Stimulated activated CD8-positive, alpha-beta memory T cell treated with anti-CD3 and anti-CD28 coated beads, Interleukin-7, amount 100 ng/mL, for 48 hours (primary cell): Measurements from ENCODE around the gene RBM39.
"Not testable (repeated sequence)": the region's sequence is repeated elsewhere in the genome, so short reads cannot be mapped to it uniquely, and the experiment has no call there.

ENCODE experiments used
- DNase-seq, 2 donors: peaks; one replicate each; pipeline ENCODE4 v3.0.0-alpha.2; 2020; ENCODE audit warnings: low read depth in 1 of 2; ENCODE audit errors: extremely low read depth in 1 of 2

The RBM39 gene

DNA sequence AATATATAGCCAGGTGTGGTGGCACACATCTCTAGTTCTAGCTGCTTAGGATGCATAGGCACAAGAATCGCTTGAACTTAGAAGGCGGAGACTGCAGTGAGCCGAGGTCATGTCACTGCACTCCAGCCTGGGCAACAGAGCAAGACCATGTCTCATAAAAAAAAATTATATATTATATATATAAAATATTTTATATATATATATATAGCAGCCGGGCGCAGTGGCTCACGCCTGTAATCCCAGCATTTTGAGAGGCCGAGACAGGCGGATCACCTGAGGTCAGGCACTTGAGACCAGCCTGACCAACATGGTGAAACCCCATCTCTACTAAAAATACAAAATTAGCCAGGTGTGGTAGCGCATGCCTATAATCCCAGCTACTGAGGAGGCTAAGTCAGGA is 56.7 kb downstream of the RBM39 start:
- DNase-seq: not testable (repeated sequence)

DNA sequence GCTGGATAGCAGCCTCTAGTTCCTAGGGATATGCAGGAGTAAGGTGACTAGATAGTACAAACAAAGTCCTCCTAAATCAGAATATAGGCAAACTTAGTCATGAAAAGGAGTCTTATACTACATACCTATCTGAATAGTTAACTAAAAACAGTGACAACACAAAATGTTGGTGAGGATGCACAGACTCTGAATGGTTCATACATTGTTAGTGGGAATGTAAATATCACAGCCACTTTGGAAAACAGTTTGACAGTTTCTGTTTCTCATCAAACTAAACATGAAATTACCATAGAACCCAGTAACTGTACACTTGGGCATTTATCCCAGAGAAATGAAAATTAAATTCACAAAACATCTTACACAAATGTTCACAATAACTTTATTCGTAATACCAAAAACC is 60.1 kb downstream of the RBM39 start:
- DNase-seq: no peak

GRCh38 chr20:35680452-35681183 is 61.4 kb downstream of the RBM39 start:
- DNase-seq: no peak

GRCh38 chr20:35674921-35675320 is 67.1 kb downstream of the RBM39 start:
- DNase-seq: no peak

GRCh38 chr20:35673884-35674283 is 68.2 kb downstream of the RBM39 start:
- DNase-seq: no peak

- DNase-seq: no peak
Measured at GRCh38 chr20:35669681-35670080, 72.4 kb downstream of the RBM39 start.

DNA sequence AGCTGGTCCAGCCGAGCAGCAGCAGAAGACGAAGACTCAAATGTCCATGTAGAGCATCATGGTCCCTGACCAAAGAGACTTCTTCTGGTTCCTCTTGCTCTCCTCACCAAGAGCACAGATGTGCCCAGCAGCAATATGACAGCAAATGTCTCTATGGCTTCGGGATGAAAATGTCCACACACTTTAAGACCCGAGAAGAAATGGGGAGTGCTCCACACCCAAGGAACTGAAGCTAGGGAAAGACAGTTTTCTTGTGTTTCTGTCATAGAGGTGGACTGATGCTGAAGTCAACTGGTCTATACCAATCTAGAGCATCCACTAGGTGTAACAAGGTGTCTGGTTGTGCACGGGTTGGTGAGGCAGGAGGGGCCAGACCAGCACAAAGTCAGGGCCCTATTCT is 72.8 kb downstream of the RBM39 start:
- DNase-seq: no peak

- DNase-seq: no peak
Measured at GRCh38 chr20:35665949-35666288, 76.1 kb downstream of the RBM39 start.

- peak; percentile 85 to 86 for DNase-seq
Measured at GRCh38 chr20:35664466-35665206, 77.4 kb downstream of the RBM39 start, which contains the start of the genes CPNE1 and RBM12. Gene CPNE1 (minus strand): TSS chr20:35664900. CDS start chr20:35632923, 31,977 bp downstream. Gene RBM12 (minus strand): TSS chr20:35664900. CDS start chr20:35655322, 9,578 bp downstream.

- peak; percentile 27 to 36 for DNase-seq
Measured at GRCh38 chr20:35663516-35664465, 78.3 kb downstream of the RBM39 start.

DNA sequence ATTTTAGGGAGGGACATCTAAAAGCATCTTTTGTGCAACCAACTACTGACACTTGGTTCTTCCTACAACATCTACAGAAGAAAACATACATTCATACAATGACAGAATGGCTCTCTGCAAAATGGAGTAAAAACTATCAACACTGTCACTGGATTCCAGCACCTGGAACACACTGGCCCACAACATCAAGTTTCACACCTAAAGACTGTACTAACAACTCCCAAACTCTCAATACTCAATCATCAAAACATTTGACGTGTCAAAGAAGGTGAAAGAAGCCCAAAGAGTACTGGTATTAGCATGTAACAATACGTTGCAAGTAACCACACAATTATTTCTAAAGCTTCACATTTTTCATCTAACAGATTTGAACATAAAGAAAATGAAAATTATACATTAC is 79.5 kb downstream of the RBM39 start:
- no peak for DNase-seq

GRCh38 chr20:35661908-35662307 is 80.2 kb downstream of the RBM39 start:
- DNase-seq: no peak

DNA sequence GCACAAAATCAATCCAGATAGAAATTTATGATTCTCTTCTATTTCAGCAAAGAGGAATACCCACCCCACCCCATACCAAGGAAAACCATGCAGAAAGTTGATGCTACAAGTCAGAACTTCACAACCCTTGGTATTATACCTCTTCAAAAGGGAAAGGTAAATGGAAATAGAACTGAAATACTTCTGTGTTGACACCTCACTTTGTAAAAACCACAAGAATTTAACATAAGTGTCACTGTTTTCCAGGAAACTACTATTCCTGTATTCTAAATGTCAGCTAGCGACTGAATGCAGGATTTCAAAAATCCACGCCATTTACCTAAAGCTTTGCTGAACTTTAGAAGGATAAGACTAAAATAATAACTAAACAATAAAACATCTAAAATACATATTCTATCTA is 81.0 kb downstream of the RBM39 start:
- DNase-seq: no peak

GRCh38 chr20:35660122-35660937 is 81.7 kb downstream of the RBM39 start:
- DNase-seq: peak in 1 of 2 donors; percentile 29

GRCh38 chr20:35657271-35657670 is 84.8 kb downstream of the RBM39 start:
- DNase-seq: no peak

- DNase-seq: no peak
Measured at GRCh38 chr20:35654415-35654814, 87.6 kb downstream of the RBM39 start.

DNA sequence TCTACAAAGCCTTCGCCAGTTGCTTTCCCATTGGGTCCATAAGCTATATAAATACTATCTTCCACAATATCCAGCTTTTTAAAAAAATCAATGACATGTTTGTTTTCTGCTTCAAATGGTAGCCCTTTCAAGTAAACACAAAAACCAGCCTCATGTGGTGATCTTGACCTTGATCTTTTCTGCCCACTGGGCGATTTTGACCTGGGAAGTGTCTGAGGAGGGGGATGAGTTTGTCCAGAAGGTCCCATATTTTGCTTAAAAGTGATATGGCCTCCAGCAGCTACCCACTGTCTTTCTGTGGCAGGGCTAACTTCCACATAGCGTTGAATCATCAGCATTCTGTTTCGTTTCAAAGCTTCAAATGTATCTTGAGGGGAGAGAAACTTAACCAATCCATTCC is 88.2 kb downstream of the RBM39 start:
- no peak for DNase-seq
